Mesenchymal stem cell (in vitro differentiated cells and primary cell): ENCODE measurements around the gene ING2.

Experiments used
- DNase-seq: peaks from one replicate; pipeline ENCODE4 v3.0.0-alpha.2; 2013
- H2AFZ ChIP-seq: one replicate; pipeline ENCODE4 v1.6.1; 2013; ENCODE audit warnings: low read depth, mild to moderate bottlenecking, control low read depth, inconsistent platforms, low read length, moderate library complexity
- H2AK5ac ChIP-seq: 2 replicates; pipeline ENCODE4 v1.6.1; 2013; ENCODE audit warnings: low read length, moderate library complexity, mild to moderate bottlenecking, inconsistent platforms; ENCODE audit not compliant: severe bottlenecking
- H2BK120ac ChIP-seq: one replicate; pipeline ENCODE4 v1.6.1; 2013; ENCODE audit warnings: low read depth, mild to moderate bottlenecking, inconsistent platforms, low read length, moderate library complexity
- H2BK12ac ChIP-seq, 2 experiments: one replicate each; pipeline ENCODE4 v1.6.1; 2013; ENCODE audit warnings: inconsistent platforms in 2 of 2, low read length in 2 of 2, mild to moderate bottlenecking in 2 of 2, moderate library complexity in 2 of 2, control low read depth in 1 of 2
- H2BK15ac ChIP-seq: one replicate; pipeline ENCODE4 v1.6.1; 2013; ENCODE audit warnings: mild to moderate bottlenecking, low read depth, inconsistent platforms; ENCODE audit not compliant: poor library complexity, severe bottlenecking
- H2BK5ac ChIP-seq: 2 replicates; pipeline ENCODE4 v1.6.1; 2013; ENCODE audit warnings: low read depth, mild to moderate bottlenecking, low read length, control low read depth, inconsistent platforms; ENCODE audit not compliant: poor library complexity, severe bottlenecking
- H3K14ac ChIP-seq, 2 experiments: one replicate each; pipeline ENCODE4 v1.6.1; 2013; ENCODE audit warnings: inconsistent platforms in 2 of 2, low read length in 2 of 2, control low read depth in 1 of 2, mild to moderate bottlenecking in 1 of 2, moderate library complexity in 1 of 2
- H3K18ac ChIP-seq, 2 experiments: one replicate each; pipeline ENCODE4 v1.6.1; 2013; ENCODE audit warnings: inconsistent platforms in 2 of 2, low read length in 2 of 2, control low read depth in 1 of 2, low read depth in 1 of 2, mild to moderate bottlenecking in 1 of 2
- H3K23ac ChIP-seq, 2 experiments: one replicate each; pipeline ENCODE4 v1.6.1; 2013; ENCODE audit warnings: inconsistent platforms in 2 of 2, low read length in 2 of 2, mild to moderate bottlenecking in 2 of 2, moderate library complexity in 2 of 2, control low read depth in 1 of 2
- H3K27ac ChIP-seq: 2 replicates; pipeline ENCODE4 v1.5.1; 2013; ENCODE audit warnings: mild to moderate bottlenecking, moderate library complexity, low read length, control low read depth, inconsistent platforms; ENCODE audit not compliant: poor library complexity, severe bottlenecking
- H3K27me3 ChIP-seq, 2 experiments: 2 replicates each; pipeline versions ENCODE4 v1.6.1 to v1.7.0; 2013; ENCODE audit warnings: low read length in 2 of 2, mild to moderate bottlenecking in 2 of 2, moderate library complexity in 2 of 2, control low read depth in 1 of 2, inconsistent platforms in 1 of 2; ENCODE audit not compliant: control insufficient read depth in 1 of 2, insufficient read depth in 1 of 2
- H3K36me3 ChIP-seq, 2 experiments: 2 replicates each; pipeline versions ENCODE4 v1.6.1 to v1.7.0; 2013; ENCODE audit warnings: low read length in 2 of 2, control low read depth in 1 of 2, inconsistent platforms in 1 of 2, low read depth in 1 of 2, mild to moderate bottlenecking in 1 of 2; ENCODE audit not compliant: insufficient read depth in 2 of 2, control insufficient read depth in 1 of 2
- H3K4ac ChIP-seq, 2 experiments: one replicate each; pipeline ENCODE4 v1.6.1; 2013; ENCODE audit warnings: inconsistent platforms in 2 of 2, low read length in 2 of 2, mild to moderate bottlenecking in 2 of 2, moderate library complexity in 2 of 2, control low read depth in 1 of 2, low read depth in 1 of 2
- H3K4me1 ChIP-seq: 2 replicates; pipeline ENCODE4 v1.6.1; 2013; ENCODE audit warnings: low read depth, low read length, control low read depth; ENCODE audit not compliant: control insufficient read depth, insufficient read depth
- H3K4me2 ChIP-seq: 2 replicates; pipeline ENCODE4 v1.6.1; 2013; ENCODE audit warnings: low read length, mild to moderate bottlenecking, inconsistent platforms; ENCODE audit not compliant: poor library complexity, severe bottlenecking
- H3K4me3 ChIP-seq, 2 experiments: 2 replicates each; pipeline versions ENCODE4 v1.5.1 to v1.7.0; 2013; ENCODE audit warnings: low read length in 2 of 2, mild to moderate bottlenecking in 2 of 2, control low read depth in 1 of 2, low read depth in 1 of 2; ENCODE audit not compliant: insufficient read depth in 1 of 2
- H3K79me1 ChIP-seq: replicated peaks from 2 replicates; pipeline ENCODE4 v1.6.1; 2013; ENCODE audit warnings: mild to moderate bottlenecking, control low read depth, low read length, inconsistent platforms; ENCODE audit not compliant: poor library complexity, severe bottlenecking
- H3K9ac ChIP-seq: 2 replicates; pipeline ENCODE4 v1.7.0; 2013; ENCODE audit warnings: mild to moderate bottlenecking, low read length, moderate library complexity
- H3K9me3 ChIP-seq: 2 replicates; pipeline ENCODE4 v1.7.0; 2013; ENCODE audit warnings: mild to moderate bottlenecking, low read length; ENCODE audit not compliant: control insufficient read depth
- H4K8ac ChIP-seq: one replicate; pipeline ENCODE4 v1.6.1; 2013; ENCODE audit warnings: inconsistent platforms, mild to moderate bottlenecking, low read length, moderate library complexity
- H4K91ac ChIP-seq: one replicate; pipeline ENCODE4 v1.6.1; 2013; ENCODE audit warnings: mild to moderate bottlenecking, low read length, inconsistent platforms
- WGBS: methylation state at CpG from one replicate; pipeline ENCODE4 v1.1.7; 2013; ENCODE audit warnings: mixed read lengths; 5-methylcytosine and 5-hydroxymethylcytosine counted together

ING2 gene

GRCh38 chr4:183485411-183486160 lies 19.3 kb upstream of the ING2 start:
- Histone ChIP-seq H3K9me3 (no peaks in the 10 kb centered on the region), H3K27me3 (no peaks in the 10 kb centered on the region), H2BK12ac (no peak overlapping the region), H2BK120ac (no peak overlapping the region), H3K9ac (no peak overlapping the region), H3K4me3 (no peak overlapping the region), H4K8ac (no peak overlapping the region), H3K18ac (no peak overlapping the region), H3K4ac (no peak overlapping the region), H3K4me1 (no peaks in the 10 kb centered on the region), H3K27ac (no peak overlapping the region), H4K91ac (no peak overlapping the region), H3K14ac (no peak overlapping the region), H3K23ac (no peak overlapping the region), H3K36me3 (peaks cover 0 to 2% of the 10 kb centered on the region in 2 experiments), H2BK15ac (no peak overlapping the region), H2BK5ac (no peak overlapping the region), H2AK5ac (no peak overlapping the region), H3K79me1 (no peaks in the 10 kb centered on the region), H3K4me2 (no peak overlapping the region), H2AFZ (no peak overlapping the region)
- DNase-seq: no peak
- 90% methylated on average over 10 of the region's 11 CpGs for WGBS

- H3K14ac ChIP-seq: no peak overlapping the region
- H4K91ac ChIP-seq: no peak overlapping the region
- no peak overlapping the region for H2BK12ac ChIP-seq
- no peaks in the 10 kb centered on the region for H3K4me1 ChIP-seq
- no peak overlapping the region for H2BK5ac ChIP-seq
- 30% methylated on average over 3 of the region's 3 CpGs for WGBS
- no peak overlapping the region for H4K8ac ChIP-seq
- H2BK120ac ChIP-seq: no peak overlapping the region
- no peak overlapping the region for H3K18ac ChIP-seq
- DNase-seq: peak; percentile 36
- peaks cover 2 to 5% of the 10 kb centered on the region in 2 experiments for H3K36me3 ChIP-seq
- no peak overlapping the region for H3K9ac ChIP-seq
- no peak overlapping the region for H3K23ac ChIP-seq
- H2AK5ac ChIP-seq: no peak overlapping the region
- no peak overlapping the region for H2BK15ac ChIP-seq
- no peak overlapping the region for H3K4me2 ChIP-seq
- no peaks in the 10 kb centered on the region for H3K79me1 ChIP-seq
- H3K9me3 ChIP-seq: no peaks in the 10 kb centered on the region
- no peaks in the 10 kb centered on the region for H3K27me3 ChIP-seq
- peak overlapping the region; percentile 18 for H2AFZ ChIP-seq
- no peak overlapping the region for H3K4me3 ChIP-seq
- H3K27ac ChIP-seq: peak overlapping the region; percentile 11
- H3K4ac ChIP-seq: no peak overlapping the region
Measured at GRCh38 chr4:183492791-183493222, 12.1 kb upstream of the ING2 start.

GRCh38 chr4:183493246-183493645 lies 11.6 kb upstream of the ING2 start:
- Histone ChIP-seq H2AFZ (no peak overlapping the region), H2BK120ac (no peak overlapping the region), H4K8ac (no peak overlapping the region), H3K27ac (no peak overlapping the region), H2BK12ac (no peak overlapping the region), H3K4me3 (no peak overlapping the region), H3K36me3 (peaks cover 2 to 5% of the 10 kb centered on the region in 2 experiments), H3K9me3 (no peaks in the 10 kb centered on the region), H3K14ac (no peak overlapping the region), H3K18ac (no peak overlapping the region), H3K4me2 (no peak overlapping the region), H3K79me1 (no peaks in the 10 kb centered on the region), H4K91ac (no peak overlapping the region), H3K4me1 (no peaks in the 10 kb centered on the region), H2AK5ac (no peak overlapping the region), H2BK5ac (no peak overlapping the region), H3K9ac (no peak overlapping the region), H2BK15ac (no peak overlapping the region), H3K4ac (no peak overlapping the region), H3K27me3 (no peaks in the 10 kb centered on the region), H3K23ac (no peak overlapping the region)
- 80% methylated on average over 1 of the region's 3 CpGs for WGBS
- no peak for DNase-seq

- 87% methylated on average over 1 of the region's 3 CpGs for WGBS
- H3K4ac ChIP-seq: no peak overlapping the region
Measured at GRCh38 chr4:183495184-183495583, 9.7 kb upstream of the ING2 start.

More at GRCh38 chr4:183495184-183495583, 9.7 kb upstream of the ING2 start:
- H3K18ac ChIP-seq: no peak overlapping the region
- H3K23ac ChIP-seq: no peak overlapping the region
- H2AK5ac ChIP-seq: no peak overlapping the region
- H3K27me3 ChIP-seq: no peaks in the 10 kb centered on the region
- no peak for DNase-seq
- H2BK12ac ChIP-seq: no peak overlapping the region
- no peak overlapping the region for H2BK15ac ChIP-seq
- no peak overlapping the region for H3K4me2 ChIP-seq
- no peaks in the 10 kb centered on the region for H3K79me1 ChIP-seq
- H3K27ac ChIP-seq: no peak overlapping the region
- H3K9me3 ChIP-seq: no peaks in the 10 kb centered on the region
- no peak overlapping the region for H2BK5ac ChIP-seq
- no peak overlapping the region for H4K8ac ChIP-seq
- H4K91ac ChIP-seq: no peak overlapping the region
- no peak overlapping the region for H3K9ac ChIP-seq
- H3K36me3 ChIP-seq: peaks cover 2 to 5% of the 10 kb centered on the region in 2 experiments
- H3K4me1 ChIP-seq: no peaks in the 10 kb centered on the region
- no peak overlapping the region for H2BK120ac ChIP-seq
- H3K4me3 ChIP-seq: no peak overlapping the region
- no peak overlapping the region for H3K14ac ChIP-seq
- no peak overlapping the region for H2AFZ ChIP-seq
